Body of pancreas (tissue), 4 donors: Measurements from ENCODE around the gene E2F7.

ENCODE experiments used
- CTCF ChIP-seq, 7 experiments: fragments of 450-650 bp in 4 of 7; fragments of 200-600 bp in 3 of 7; sonication (generic) in 3 of 7; IDR thresholded peaks; one replicate each; pipeline ENCODE4 v1.5.1; 2016 to 2019; ENCODE audit warnings: antibody characterized with exemption in 7 of 7
- POLR2A ChIP-seq, 3 donors: fragments of 450-650 bp; IDR thresholded peaks; one replicate each; pipeline ENCODE4 v1.6.1; 2016; ENCODE audit warnings: antibody characterized with exemption in 3 of 3, mild to moderate bottlenecking in 2 of 3

GRCh38 chr12:77078231-77078630 lies 12.9 kb upstream of the E2F7 start:
- no peak for TF ChIP-seq POLR2A (IDR thresholded peaks at IDR 0.05)
- TF ChIP-seq CTCF (IDR thresholded peaks at IDR 0.05): no peak
